Measurements from ENCODE around the gene PPP1R12A. TPM values are rescaled to one million over a fixed set of nuclear protein-coding genes. Genes with fewer than 3 reads are reported as not detected.
"Not testable (repeated sequence)": the region's sequence is repeated elsewhere in the genome, so short reads cannot be mapped to it uniquely, and the experiment has no call there.

The PPP1R12A gene
- total and polyA plus RNA-seq, 2 of the 4 experiments (the other 2 are of a cell fraction): 47.7 to 112 TPM

DNA sequence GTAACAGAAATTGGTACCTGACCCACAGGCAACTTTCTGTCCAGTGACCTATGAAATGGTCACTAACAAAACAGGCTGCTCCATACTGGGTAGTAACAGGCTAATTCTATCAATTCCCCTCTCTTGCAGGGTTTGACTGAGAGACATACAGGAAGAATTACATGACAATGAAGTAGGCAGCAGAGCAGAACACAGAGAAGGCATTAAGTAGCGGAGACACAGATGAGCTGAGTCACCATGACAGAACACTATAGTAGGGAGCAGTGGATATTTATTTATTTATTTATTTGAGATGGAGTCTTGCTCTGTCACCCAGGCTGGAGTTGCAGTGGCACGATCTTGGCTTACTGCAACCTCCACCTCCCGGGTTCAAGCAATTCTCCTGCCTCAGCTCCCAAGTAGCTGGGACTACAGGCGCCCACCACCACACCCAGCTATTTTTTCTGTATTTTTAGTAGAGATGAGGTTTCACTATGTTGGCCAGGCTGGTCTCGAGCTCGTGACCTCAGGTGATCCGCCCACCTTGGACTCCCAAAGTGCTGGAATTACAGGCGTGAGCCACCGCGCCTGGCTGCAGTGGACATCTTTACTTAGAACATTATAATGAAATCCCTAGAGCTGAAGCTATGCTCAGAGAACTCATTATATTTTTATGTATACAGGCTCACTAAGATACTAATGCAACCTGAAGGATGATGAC, 150.4 kb downstream of the PPP1R12A start:
- Histone ChIP-seq H3K4ac (ENCODE audit: low read depth, low read length) (peak overlapping the region; percentile 62), H2BK5ac (ENCODE audit: low read depth, low read length, poor library complexity, severe bottlenecking) (peak overlapping the region; percentile 72), H4K91ac (ENCODE audit: insufficient read depth, low read depth, low read length) (peak overlapping the region; percentile 37; the same call in 1 of the 2 replicates), H2BK120ac (ENCODE audit: low read depth, low read length) (peak overlapping the region; percentile 39), H2BK20ac (ENCODE audit: low read depth, low read length) (peak overlapping the region; percentile 57), H3K18ac (ENCODE audit: low read depth, low read length) (peak overlapping the region; percentile 43; the same call in 1 of the 2 replicates), H3K79me1 (ENCODE audit: low read depth in 1 of 2, low read length in 2 of 2) (peaks cover 6 to 29% of the 10 kb centered on the region in 2 experiments), H3K36me3 (ENCODE audit: control insufficient read depth, insufficient read depth, low read length) (peaks cover 16% of the 10 kb centered on the region)
- H3K4me1 ChIP-seq (ENCODE audit: control insufficient read depth, insufficient read depth, low read length); H3K4me3 ChIP-seq (ENCODE audit: insufficient read depth, low read depth, low read length); H2BK15ac ChIP-seq (ENCODE audit: low read depth, low read length); dilution Hi-C loops (cut with HindIII; ENCODE audit: low sequenced_read_pairs, unreplicated experiment); H4K5ac ChIP-seq (ENCODE audit: low read depth, low read length); H4K20me1 ChIP-seq (ENCODE audit: insufficient read depth, low read length); in situ Hi-C loops (cut with MboI; ENCODE audit: low sequenced_read_pairs); H3K56ac ChIP-seq (ENCODE audit: extremely low read depth, insufficient read depth, low read length); H3K27me3 ChIP-seq (ENCODE audit: control insufficient read depth, insufficient read depth, low read length); intact Hi-C loops (cut with micrococcal nuclease); H2AFZ ChIP-seq (replicated peaks; ENCODE audit: low read length, poor library complexity); H3K27ac ChIP-seq (ENCODE audit: insufficient read depth, low read length); H3K23ac ChIP-seq (ENCODE audit: low read depth, low read length); POLR2A ChIA-PET (ENCODE audit: unreplicated experiment); H3K9me3 ChIP-seq (ENCODE audit: control insufficient read depth, insufficient read depth, low read length); H3K9ac ChIP-seq (ENCODE audit: low read depth, low read length); H3K4me2 ChIP-seq (ENCODE audit: low read depth, low read length); H3K14ac ChIP-seq (replicated peaks; ENCODE audit: low read depth, low read length); H3K9me1 ChIP-seq (ENCODE audit: insufficient read depth, low read length); H4K8ac ChIP-seq (ENCODE audit: low read depth in 2 of 2, low read length in 2 of 2); BruUV-seq (replicated peaks); H2AK5ac ChIP-seq (ENCODE audit: low read depth, low read length); H2AK9ac ChIP-seq (replicated peaks; ENCODE audit: low read depth, low read length, poor library complexity): not testable (repeated sequence)
- CTCF ChIA-PET: interaction anchor here (0.9 to 1.0 kb wide), 2 partner anchors 62 to 237 kb away, joined by 3 read pairs; no protein-coding TSS in a partner anchor
- TF ChIP-seq NFE2L2 (IDR thresholded peaks at IDR 0.05; ENCODE audit: low read depth, low read length): peak; percentile 84
- ATAC-seq (ENCODE audit: low read depth): peak; percentile 57; the same call in 1 of the 2 replicates
- 67% methylated on average over 1 of the region's 10 CpGs; no CpG with 5 or more reads in 1 of the 2 experiments for WGBS, 2 experiments (ENCODE audit: extremely low coverage in 2 of 2, insufficient read length in 1 of 2)
- peak; percentile 70 for DNase-seq
